ENCODE data around the gene DET1. TPM values are rescaled to one million over a fixed set of nuclear protein-coding genes. Genes with fewer than 3 reads are reported as not detected.
"Not testable (repeated sequence)": the region's sequence is repeated elsewhere in the genome, so short reads cannot be mapped to it uniquely, and the experiment has no call there.

The DET1 gene
- total RNA-seq, 1 experiment from 2014 or later: 6.6 TPM

GRCh38 chr15:88563638-88564037 is 17.2 kb upstream of the DET1 start:
- DNase-seq: no peak

GRCh38 chr15:88559565-88559964 is 13.1 kb upstream of the DET1 start:
- H4K20me1 ChIP-seq (ENCODE audit: control insufficient read depth, insufficient read depth, insufficient read length); H4K91ac ChIP-seq (ENCODE audit: insufficient read length, low read depth, low read length); H2BK15ac ChIP-seq (ENCODE audit: low read depth, low read length); H3K9ac ChIP-seq (ENCODE audit: extremely low read depth, insufficient read length, low read length); H3T11ph ChIP-seq (ENCODE audit: low read length); H3K79me2 ChIP-seq (ENCODE audit: insufficient read depth, low read length); H3K4ac ChIP-seq (ENCODE audit: low read depth, low read length); H3K23me2 ChIP-seq (ENCODE audit: insufficient read length, low read depth, low read length, poor library complexity, severe bottlenecking); H3K27me3 Mint-ChIP-seq (ENCODE audit: low read depth); H2AK5ac ChIP-seq (ENCODE audit: insufficient read length, low read length); H3K79me1 ChIP-seq (ENCODE audit: insufficient read depth, low read depth, low read length, poor library complexity, severe bottlenecking); H4K8ac ChIP-seq (replicated peaks; ENCODE audit: insufficient read length, low read depth, low read length); DNase-seq; H3K9me3 ChIP-seq (ENCODE audit: control insufficient read depth, low read depth, low read length); H3K23ac ChIP-seq (ENCODE audit: insufficient read length, low read depth, low read length); H2BK20ac ChIP-seq (ENCODE audit: low read depth, low read length, poor library complexity, severe bottlenecking); H2BK5ac ChIP-seq (ENCODE audit: insufficient read length, low read length); H3K27ac Mint-ChIP-seq; H3K56ac ChIP-seq (ENCODE audit: insufficient read length, low read depth, low read length); H3K27me3 ChIP-seq (ENCODE audit: insufficient read depth, low read length); H2BK120ac ChIP-seq (ENCODE audit: low read depth, low read length, poor library complexity, severe bottlenecking); H2AFZ ChIP-seq (ENCODE audit: low read length); H3K14ac ChIP-seq (ENCODE audit: insufficient read depth, low read length); H3K18ac ChIP-seq (ENCODE audit: insufficient read length, low read depth, low read length); H3K4me1 ChIP-seq (ENCODE audit: insufficient read depth, low read length); H3K4me1 Mint-ChIP-seq; H3K27ac ChIP-seq (ENCODE audit: insufficient read length, low read depth, low read length); H3K4me3 Mint-ChIP-seq; H4K5ac ChIP-seq (ENCODE audit: insufficient read length, low read depth, low read length); H3K4me2 ChIP-seq (ENCODE audit: insufficient read depth, insufficient read length, low read length); H2BK12ac ChIP-seq (ENCODE audit: insufficient read length, low read depth, low read length): not testable (repeated sequence)
- WGBS (ENCODE audit: extremely low coverage, insufficient read length, low lambda C conversion rate): no CpG with 5 or more reads among the region's 9 CpGs
- Mint-ChIP-seq H3K9me3 (peaks cover 31 to 35% of the 10 kb centered on the region in 2 experiments), H3K36me3 (ENCODE audit: insufficient read depth in 1 of 3, low read depth in 3 of 3) (peaks cover 6 to 29% (median 10%) of the 10 kb centered on the region in 3 experiments; a peak in 5 of 7 replicates)

More at GRCh38 chr15:88563638-88564037, 17.2 kb upstream of the DET1 start:
- TF ChIP-seq CTCF (conservative IDR thresholded peaks at IDR 0.05): no peak
- Histone ChIP-seq H2BK120ac (ENCODE audit: low read depth, low read length, poor library complexity, severe bottlenecking) (no peak overlapping the region), H3K9ac (ENCODE audit: extremely low read depth, insufficient read length, low read length) (no peak overlapping the region), H3K4ac (ENCODE audit: low read depth, low read length) (no peak overlapping the region), H3K23ac (ENCODE audit: insufficient read length, low read depth, low read length) (no peak overlapping the region), H3K79me2 (ENCODE audit: insufficient read depth, low read length) (no peaks in the 10 kb centered on the region), H4K91ac (ENCODE audit: insufficient read length, low read depth, low read length) (no peak overlapping the region), H2AFZ (ENCODE audit: low read length) (no peak overlapping the region), H3K18ac (ENCODE audit: insufficient read length, low read depth, low read length) (no peak overlapping the region), H2BK20ac (ENCODE audit: low read depth, low read length, poor library complexity, severe bottlenecking) (no peak overlapping the region), H3K27me3 (ENCODE audit: insufficient read depth, low read length) (no peaks in the 10 kb centered on the region), H3K9me3 (ENCODE audit: control insufficient read depth, low read depth, low read length) (peaks cover 5% of the 10 kb centered on the region), H3K79me1 (ENCODE audit: insufficient read depth, low read depth, low read length, poor library complexity, severe bottlenecking) (no peaks in the 10 kb centered on the region), H3T11ph (ENCODE audit: low read length) (no peak overlapping the region), H3K4me2 (ENCODE audit: insufficient read depth, insufficient read length, low read length) (no peak overlapping the region), H2BK15ac (ENCODE audit: low read depth, low read length) (no peak overlapping the region), H3K14ac (ENCODE audit: insufficient read depth, low read length) (no peak overlapping the region), H3K4me1 (ENCODE audit: insufficient read depth, low read length) (no peaks in the 10 kb centered on the region), H4K8ac (replicated peaks; ENCODE audit: insufficient read length, low read depth, low read length) (no peak overlapping the region), H3K56ac (ENCODE audit: insufficient read length, low read depth, low read length) (no peak overlapping the region), H3K27ac (ENCODE audit: insufficient read length, low read depth, low read length) (no peak overlapping the region), H2AK5ac (ENCODE audit: insufficient read length, low read length) (no peak overlapping the region), H3K23me2 (ENCODE audit: insufficient read length, low read depth, low read length, poor library complexity, severe bottlenecking) (no peaks in the 10 kb centered on the region), H2BK5ac (ENCODE audit: insufficient read length, low read length) (no peak overlapping the region), H4K20me1 (ENCODE audit: control insufficient read depth, insufficient read depth, insufficient read length) (peaks cover 3% of the 10 kb centered on the region), H4K5ac (ENCODE audit: insufficient read length, low read depth, low read length) (no peak overlapping the region), H2BK12ac (ENCODE audit: insufficient read length, low read depth, low read length) (no peak overlapping the region)
- H3K9me3 Mint-ChIP-seq: peaks cover 26 to 27% of the 10 kb centered on the region in 2 experiments
- H3K4me3 Mint-ChIP-seq: no peak overlapping the region
- peaks cover 6 to 24% (median 10%) of the 10 kb centered on the region in 3 experiments; a peak in 5 of 7 replicates for H3K36me3 Mint-ChIP-seq (ENCODE audit: insufficient read depth in 1 of 3, low read depth in 3 of 3)
- H3K27me3 Mint-ChIP-seq (ENCODE audit: low read depth): peaks cover 2% of the 10 kb centered on the region
- H3K4me1 Mint-ChIP-seq: peaks cover 3 to 6% of the 10 kb centered on the region in 2 experiments; a peak in 1 of 4 replicates
- no CpG with 5 or more reads among the region's 5 CpGs for whole genome bisulfite sequencing (ENCODE audit: extremely low coverage, insufficient read length, low lambda C conversion rate)
- H3K27ac Mint-ChIP-seq: no peak overlapping the region

Measured in H9 (cell line).